COLO668 (cell line): ENCODE results near the gene TPTE.
"Not testable (repeated sequence)": the region's sequence is repeated elsewhere in the genome, so short reads cannot be mapped to it uniquely, and the experiment has no call there.

Source experiments
- DNase-seq: peaks from one replicate; lab custom pipeline; 2025; ENCODE audit not compliant: unreplicated experiment; lab: John Stamatoyannopoulos, UW

TPTE gene

DNA sequence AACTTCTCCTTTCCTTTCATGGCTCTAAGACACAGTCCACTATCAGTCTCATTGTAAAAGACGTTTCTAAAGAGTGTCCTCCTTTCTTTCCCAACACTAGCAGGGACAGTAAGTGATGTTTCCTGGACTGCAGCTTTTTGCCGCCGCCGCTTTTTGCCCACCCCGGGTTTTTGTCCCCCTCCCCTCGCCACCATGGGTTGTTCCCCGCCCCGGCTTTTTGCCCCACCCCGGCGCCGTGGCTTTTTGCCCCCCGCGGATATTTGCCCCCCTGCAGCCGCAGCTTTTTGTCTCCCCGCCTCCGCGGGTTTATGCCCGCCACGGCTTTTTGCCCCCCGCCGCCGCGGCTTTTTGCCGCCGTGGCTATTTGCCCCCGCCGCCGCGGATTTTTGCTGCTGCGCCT, 95.2 kb downstream of the TPTE start:
- DNase-seq, result no peak

DNA sequence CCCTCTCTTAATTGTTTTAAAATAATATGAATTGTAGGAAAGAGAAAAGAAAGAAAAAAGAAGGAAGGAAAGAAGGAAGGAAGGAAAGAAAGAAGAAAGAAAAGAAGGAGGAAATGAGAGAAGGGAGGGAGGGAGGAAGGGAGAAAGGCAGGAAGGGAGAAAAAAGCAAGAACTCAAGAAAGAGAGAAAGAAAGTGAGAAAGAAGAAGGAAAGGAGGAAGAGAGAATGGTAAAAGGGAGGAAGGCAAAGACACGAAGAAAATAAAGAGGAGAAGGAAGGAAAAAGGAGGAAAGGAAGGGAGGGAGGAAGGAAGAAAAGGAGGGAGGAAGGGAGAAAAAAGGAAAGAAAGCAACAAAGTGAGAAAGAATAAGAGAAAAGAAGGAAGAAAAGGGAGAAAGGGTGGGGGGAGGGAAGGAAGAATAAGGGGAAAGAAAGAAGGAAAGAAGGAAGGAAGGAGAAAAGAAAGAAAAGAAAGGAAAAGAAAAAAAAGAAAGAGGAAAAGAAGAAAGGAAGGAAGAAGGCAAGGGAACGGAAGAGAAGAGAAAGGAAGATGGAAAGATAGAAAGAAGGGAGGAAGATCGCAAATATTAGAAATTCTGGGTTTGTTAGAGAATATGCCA, 95.9 kb downstream of the TPTE start:
- not testable (repeated sequence) for DNase-seq

DNA sequence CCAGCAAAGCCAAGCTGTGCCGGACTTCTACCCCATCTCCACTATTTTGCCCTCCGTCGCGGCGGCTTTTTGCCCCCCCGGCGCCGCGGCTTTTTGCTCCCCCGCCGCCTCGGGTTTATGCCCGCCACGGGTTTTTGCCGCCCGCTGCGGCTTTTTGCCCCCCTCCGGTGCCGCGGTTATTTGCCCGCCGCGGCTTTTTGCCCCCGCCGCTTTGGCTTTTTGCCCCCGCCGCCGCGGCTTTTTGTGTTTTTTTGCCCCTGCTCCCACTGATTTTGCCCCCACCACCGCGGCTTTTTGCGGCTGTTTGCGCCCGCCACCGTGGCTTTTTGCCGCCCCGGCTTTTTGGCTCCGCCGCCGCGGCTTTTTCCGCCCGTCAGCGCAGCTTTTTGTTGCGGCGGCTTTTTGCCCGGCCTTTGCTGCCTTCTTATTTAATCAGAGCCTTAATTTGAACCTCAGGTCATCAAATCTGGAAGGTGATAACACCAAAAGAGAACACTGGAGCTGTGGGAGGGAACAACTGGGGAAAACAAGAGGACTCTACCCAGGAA, 106.0 kb downstream of the TPTE start:
- DNase-seq, result no peak

DNA sequence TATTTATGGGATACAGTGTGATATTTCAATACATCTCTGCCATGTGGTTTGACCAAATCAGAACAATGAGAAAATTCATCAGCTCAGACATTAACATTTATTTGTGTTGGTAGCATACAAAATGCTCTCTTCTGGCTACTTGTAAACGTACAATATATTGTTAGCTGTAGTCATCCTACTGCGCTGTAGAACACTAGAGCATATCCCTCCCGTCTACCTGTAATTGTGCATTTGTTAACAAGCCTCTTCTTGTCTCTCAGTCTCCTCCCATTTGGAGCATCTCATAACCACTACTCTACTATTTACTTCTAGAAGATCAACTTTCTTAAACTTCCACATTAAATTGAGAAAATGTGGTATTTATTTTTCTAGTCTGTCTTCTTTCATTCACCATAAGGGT, 107.9 kb downstream of the TPTE start:
- DNase-seq, result not testable (repeated sequence)

DNA sequence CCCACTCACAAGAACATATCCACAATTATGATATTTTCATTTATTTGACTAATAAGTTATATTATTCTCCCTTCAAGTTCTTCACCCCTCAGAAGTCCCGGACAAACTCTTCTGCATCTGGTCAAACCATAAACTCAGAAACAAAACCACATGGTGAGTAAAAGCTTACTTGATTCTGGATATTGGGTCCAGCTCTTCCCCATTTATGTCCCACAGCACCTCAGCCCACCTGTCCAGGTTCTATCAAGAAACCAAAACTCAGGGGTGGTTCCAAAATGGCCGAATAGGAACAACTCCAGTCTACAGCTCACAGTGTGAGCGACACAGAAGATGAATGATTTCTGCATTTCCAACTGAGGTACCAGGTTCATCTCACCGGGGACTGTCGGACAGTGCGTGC, 109.4 kb downstream of the TPTE start:
- not testable (repeated sequence) for DNase-seq

DNA sequence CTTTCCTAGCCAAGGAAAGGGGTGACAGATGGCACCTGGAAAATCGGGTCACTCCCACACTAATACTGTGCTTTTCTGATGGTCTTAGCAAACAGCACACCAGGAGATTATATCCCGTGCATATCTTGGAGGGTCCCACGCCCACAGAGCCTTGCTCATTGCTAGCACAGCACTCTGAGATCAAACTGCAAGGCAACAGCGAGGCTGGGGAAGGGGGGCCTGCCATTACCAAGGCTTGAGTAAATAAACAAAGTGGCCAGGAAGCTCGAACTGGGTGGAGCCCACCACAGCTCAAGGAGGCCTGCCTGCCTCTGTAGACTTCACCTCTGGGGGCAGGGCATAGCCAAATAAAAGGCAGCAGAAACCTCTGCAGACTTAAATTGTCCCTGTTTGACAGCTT, 109.9 kb downstream of the TPTE start:
- not testable (repeated sequence) for DNase-seq

DNA sequence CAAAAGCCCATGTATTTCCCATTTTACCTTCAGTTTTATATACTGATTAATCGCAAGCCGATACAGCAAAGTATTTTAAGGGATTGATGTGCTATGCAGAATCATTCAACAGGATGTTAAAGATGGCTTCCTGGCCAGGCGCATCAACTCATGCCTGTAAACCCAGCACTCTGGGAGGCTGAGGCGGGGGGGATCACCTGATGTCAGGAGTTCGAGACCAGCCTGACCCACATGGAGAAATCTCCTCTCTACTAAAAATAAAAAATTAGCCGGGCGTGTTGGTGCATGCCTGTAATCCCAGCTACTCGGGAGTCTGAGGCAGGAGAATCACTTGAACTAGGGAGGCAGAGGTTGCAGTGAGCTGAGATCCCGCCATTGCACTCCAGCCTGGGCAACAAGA, 116.8 kb downstream of the TPTE start:
- not testable (repeated sequence) for DNase-seq

DNA sequence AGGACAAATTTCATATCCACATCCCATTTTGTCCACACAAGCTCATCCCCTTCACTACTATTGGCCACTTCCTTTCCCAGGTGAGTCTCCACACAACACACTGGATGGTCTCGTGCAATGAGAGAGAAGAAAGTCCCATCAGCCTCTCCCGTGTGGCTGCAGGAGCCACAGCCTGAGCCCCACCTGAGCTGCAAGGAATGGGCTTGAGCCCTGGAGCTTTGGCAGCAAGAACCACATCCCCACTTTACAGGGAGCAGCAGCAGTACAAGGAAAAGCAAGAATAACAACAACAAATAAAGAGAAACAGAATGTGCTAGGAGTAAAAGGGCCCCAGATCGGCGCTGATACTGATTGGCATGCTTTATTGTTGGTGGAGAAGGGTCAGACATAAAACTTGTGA, 117.7 kb downstream of the TPTE start:
- no peak for DNase-seq

DNA sequence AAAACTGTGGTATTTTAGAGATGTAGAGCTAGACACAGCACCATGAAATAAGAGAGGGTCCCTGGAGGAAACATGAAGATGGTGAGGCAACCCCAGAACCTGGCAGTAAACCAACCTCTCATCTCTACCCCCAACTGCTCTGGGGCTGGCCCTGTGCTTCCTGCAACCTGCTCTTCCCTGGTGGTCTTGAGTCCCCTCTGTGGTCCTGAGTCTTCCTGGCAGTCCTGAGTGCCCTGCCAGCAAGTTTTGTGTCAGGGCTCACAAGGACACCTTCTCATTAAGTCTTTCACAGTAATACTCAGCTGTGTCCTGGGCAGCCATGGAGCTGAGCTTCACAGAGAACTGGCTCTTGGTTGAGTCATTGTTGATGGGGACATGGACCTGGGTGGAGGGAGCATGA, 118.4 kb downstream of the TPTE start:
- not testable (repeated sequence) for DNase-seq

DNA sequence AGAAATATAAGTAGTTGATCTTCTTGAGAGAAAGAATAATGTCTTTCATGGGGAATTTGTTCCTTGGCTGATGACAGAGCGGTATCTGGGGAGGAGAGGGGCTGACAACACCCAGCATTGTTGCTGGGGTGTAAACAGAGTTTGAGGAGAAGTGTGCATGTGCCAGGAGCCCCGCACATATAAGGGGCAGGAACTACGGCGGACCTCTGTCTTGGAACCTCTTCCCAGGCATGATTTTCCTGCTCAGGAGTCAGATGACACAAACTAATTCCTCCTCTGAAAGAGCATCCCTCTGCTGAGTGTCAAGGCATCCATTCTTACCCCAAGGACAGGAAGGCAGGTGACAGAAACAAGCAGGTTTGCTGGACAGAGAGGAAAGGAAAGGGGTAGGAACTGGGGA, 119.1 kb downstream of the TPTE start:
- DNase-seq, result no peak

DNA sequence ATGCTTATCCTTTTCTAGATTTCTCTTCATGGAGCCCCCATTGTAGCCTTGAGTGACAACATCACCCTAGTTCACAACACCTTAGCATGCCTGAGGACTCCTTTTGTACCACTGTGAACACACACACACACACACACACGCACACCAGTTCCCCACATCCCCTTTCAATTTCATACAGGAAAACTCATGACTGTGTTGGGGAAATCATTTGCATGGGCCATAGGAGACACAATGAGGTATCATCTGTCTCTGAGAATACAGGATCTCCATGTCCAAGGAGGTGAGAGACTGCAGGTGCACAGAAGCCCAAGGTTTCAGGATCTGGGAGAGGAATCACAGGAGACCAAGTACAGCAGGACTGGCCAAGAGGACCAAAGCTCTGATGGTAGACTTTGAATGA, 119.7 kb downstream of the TPTE start:
- DNase-seq, result no peak

DNA sequence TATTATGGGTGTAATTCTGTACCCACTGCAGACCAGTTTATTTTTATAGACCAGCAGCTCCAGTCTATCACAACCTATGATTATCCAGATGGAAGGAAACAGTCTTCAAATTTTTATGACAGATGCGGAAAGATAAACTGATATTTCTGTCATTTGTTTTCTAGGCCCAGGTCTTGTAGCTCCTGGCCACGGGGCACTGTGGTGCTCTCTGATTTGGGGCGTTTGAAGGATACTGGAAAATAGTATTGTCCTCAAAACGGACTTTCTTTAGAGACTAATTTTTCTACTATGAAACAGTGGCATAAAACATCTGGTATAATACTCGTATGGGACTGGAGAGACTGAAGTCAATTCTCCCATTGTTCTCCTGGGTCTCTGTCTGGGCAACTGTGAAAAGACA, 124.3 kb downstream of the TPTE start:
- not testable (repeated sequence) for DNase-seq

DNA sequence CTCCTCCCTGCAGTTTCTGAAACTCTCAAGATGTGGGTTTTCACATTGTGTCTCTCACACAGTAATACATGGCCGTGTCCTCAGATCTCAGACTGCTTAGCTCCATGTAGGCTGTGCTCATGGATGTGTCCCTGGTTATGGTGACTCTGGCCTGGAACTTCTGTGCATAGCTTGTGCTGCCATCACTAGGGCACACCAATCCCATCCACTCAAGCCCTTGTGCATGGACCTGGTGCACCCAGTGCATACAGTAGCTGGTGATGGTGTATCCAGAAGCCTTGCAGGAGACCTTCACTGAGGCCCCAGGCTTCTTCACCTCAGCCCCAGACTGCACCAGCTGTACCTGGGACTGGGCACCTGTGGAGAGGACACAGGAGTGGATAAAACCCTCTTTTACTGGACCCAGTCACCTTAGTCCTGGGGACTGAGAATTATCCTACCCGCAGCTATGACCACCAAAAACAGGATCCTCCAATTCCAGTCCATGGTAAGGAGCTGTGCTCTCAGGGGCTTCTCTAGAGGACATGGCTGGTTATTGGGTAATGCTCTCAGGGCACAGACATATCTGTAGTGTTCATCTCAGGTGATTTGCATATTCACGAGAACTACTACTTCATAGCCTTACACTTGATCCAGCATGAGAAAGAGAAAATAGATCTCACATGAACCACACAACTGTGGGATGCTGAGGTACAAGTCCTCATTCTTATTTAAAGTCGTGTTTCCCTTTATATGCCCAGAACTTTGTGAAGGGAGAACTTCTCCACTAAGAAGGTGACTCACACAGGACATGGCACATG, 128.2 kb downstream of the TPTE start:
- not testable (repeated sequence) for DNase-seq

DNA sequence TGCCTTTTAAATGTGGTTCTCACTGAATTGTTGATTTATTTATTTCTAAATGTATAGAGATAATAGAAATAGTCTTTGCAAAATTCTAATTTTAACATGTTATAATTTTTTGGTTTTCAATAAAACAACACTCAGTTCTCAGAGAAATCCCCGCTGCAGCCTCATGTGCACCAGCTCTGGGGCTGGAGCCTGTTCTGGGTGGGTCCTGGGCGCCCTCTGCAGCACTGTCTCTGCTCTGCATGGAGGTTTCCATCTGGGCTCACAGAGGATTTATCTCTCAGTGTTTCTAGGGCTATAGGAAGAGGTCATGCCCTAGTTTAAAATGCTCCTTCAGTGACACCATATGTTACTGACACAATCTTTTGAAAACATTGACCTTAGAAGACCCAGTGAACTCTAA, 128.9 kb downstream of the TPTE start:
- not testable (repeated sequence) for DNase-seq
